Activated CD8-positive, alpha-beta memory T cell treated with anti-CD3 and anti-CD28 coated beads for 36 hours (primary cell): ENCODE measurements around the gene CCDC122. TPM values are rescaled to one million over a fixed set of nuclear protein-coding genes. Genes with fewer than 3 reads are reported as not detected.

Source experiments
- CTCF ChIA-PET: fragments of 350-600 bp; sonication (Branson Sonifier 250); formaldehyde crosslinking; loops from one replicate; lab custom pipeline; 2021; ENCODE audit warnings: antibody characterized with exemption; lab: Charles Lee
- POLR2A ChIA-PET: fragments of 350-600 bp; sonication (Branson Sonifier 250); formaldehyde crosslinking; loops from one replicate; lab custom pipeline; 2021; ENCODE audit warnings: antibody characterized with exemption; lab: Charles Lee
- total RNA-seq, 2 experiments: library from RNA; stranded (reverse); gene quantifications; one replicate each; pipeline ENCODE4 v1.2.3, GENCODE V29; 2021

Gene CCDC122
- total RNA-seq, 2 experiments from 2014 or later, result 2.1 to 2.3 TPM

GRCh38 chr13:43816401-43816889, 63.1 kb downstream of the CCDC122 start:
- ChIA-PET CTCF (interaction anchor here (1.4 kb wide), 1 partner anchor 375 kb away, joined by 3 read pairs; no protein-coding TSS in a partner anchor), POLR2A (no interaction called here)

- ChIA-PET POLR2A (interaction anchor here (0.6 kb wide), 1 partner anchor 249 kb away, joined by 3 read pairs; no protein-coding TSS in a partner anchor), CTCF (interaction anchor here (0.6 kb wide), 1 partner anchor 431 kb away, joined by 3 read pairs; no protein-coding TSS in a partner anchor)
Observed at GRCh38 chr13:43815204-43815603, 64.3 kb downstream of the CCDC122 start.

GRCh38 chr13:43808676-43809075, 70.9 kb downstream of the CCDC122 start:
- CTCF ChIA-PET, result interaction anchor here (0.6 kb wide), 1 partner anchor 1089 kb away, joined by 3 read pairs; no protein-coding TSS in a partner anchor
- POLR2A ChIA-PET, result no interaction called here

- ChIA-PET CTCF (no interaction called here), POLR2A (no interaction called here)
Observed at GRCh38 chr13:43805681-43806128, 73.8 kb downstream of the CCDC122 start.

- ChIA-PET POLR2A (no interaction called here), CTCF (no interaction called here)
Observed at GRCh38 chr13:43805071-43805468, 74.5 kb downstream of the CCDC122 start.

GRCh38 chr13:43804461-43805070, 75.0 kb downstream of the CCDC122 start:
- CTCF ChIA-PET, result no interaction called here
- POLR2A ChIA-PET, result no interaction called here

GRCh38 chr13:43802511-43802910, 77.0 kb downstream of the CCDC122 start:
- ChIA-PET CTCF (no interaction called here), POLR2A (no interaction called here)

- POLR2A ChIA-PET, result interaction anchor here (0.6 kb wide), 1 partner anchor 21 kb away, joined by 4 read pairs; no protein-coding TSS in a partner anchor
Observed at GRCh38 chr13:43800828-43801227, 78.7 kb downstream of the CCDC122 start.

GRCh38 chr13:43799191-43799590, 80.3 kb downstream of the CCDC122 start:
- CTCF ChIA-PET, result no interaction called here

More at GRCh38 chr13:43800828-43801227, 78.7 kb downstream of the CCDC122 start:
- CTCF ChIA-PET, result no interaction called here

GRCh38 chr13:43797869-43798268, 81.7 kb downstream of the CCDC122 start:
- CTCF ChIA-PET, result no interaction called here
- POLR2A ChIA-PET, result no interaction called here

More at GRCh38 chr13:43799191-43799590, 80.3 kb downstream of the CCDC122 start:
- POLR2A ChIA-PET, result no interaction called here

GRCh38 chr13:43797159-43797558, 82.4 kb downstream of the CCDC122 start:
- ChIA-PET CTCF (no interaction called here), POLR2A (no interaction called here)

- ChIA-PET POLR2A (no interaction called here), CTCF (no interaction called here)
Observed at GRCh38 chr13:43794416-43794815, 85.1 kb downstream of the CCDC122 start.

GRCh38 chr13:43792076-43792881, 87.3 kb downstream of the CCDC122 start:
- ChIA-PET POLR2A (no interaction called here), CTCF (no interaction called here)

GRCh38 chr13:43787997-43788396, 91.5 kb downstream of the CCDC122 start:
- CTCF ChIA-PET, result no interaction called here

GRCh38 chr13:43787518-43787891, 92.0 kb downstream of the CCDC122 start:
- POLR2A ChIA-PET, result no interaction called here
- CTCF ChIA-PET, result no interaction called here

More at GRCh38 chr13:43787997-43788396, 91.5 kb downstream of the CCDC122 start:
- POLR2A ChIA-PET, result no interaction called here

- CTCF ChIA-PET, result no interaction called here
- POLR2A ChIA-PET, result no interaction called here
Observed at GRCh38 chr13:43786766-43787517, 92.6 kb downstream of the CCDC122 start, which contains the start of gene ENOX1. TSS of gene ENOX1 (minus strand) at chr13:43786972.

- ChIA-PET CTCF (interaction anchor here (0.6 kb wide), 1 partner anchor 711 kb away, joined by 3 read pairs; no protein-coding TSS in a partner anchor), POLR2A (no interaction called here)
Observed at GRCh38 chr13:43786472-43786765, 93.1 kb downstream of the CCDC122 start.
